ENCODE measurements around the gene MYO18B. TPM values are rescaled to one million over a fixed set of nuclear protein-coding genes. Genes with fewer than 3 reads are reported as not detected.

Gene MYO18B
- total RNA-seq, 1 donor from 2014 or later, result not detected

DNA sequence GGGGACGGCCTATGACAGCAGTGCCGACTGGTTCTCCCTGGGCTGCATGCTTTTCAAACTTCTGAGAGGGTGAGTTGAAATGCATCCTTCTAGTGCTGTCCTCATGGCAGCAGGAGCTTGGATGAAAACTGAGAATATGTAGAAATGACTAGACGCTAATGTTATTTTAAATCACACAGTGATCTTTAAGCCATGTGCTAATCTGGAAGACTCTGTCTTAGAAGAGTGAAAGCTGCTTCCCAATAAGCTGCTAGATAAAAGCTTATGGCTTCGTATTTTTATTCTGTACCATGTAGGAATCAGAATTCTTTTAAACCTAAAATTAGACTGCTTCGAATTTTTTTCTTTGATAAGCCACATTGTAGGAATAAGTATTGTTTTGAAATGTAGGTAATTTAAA lies 46.8 kb upstream of the MYO18B start:
- peaks cover 12% of the 10 kb centered on the region for H3K4me1 Mint-ChIP-seq
- peak overlapping the region; percentile 40 for H3K27ac Mint-ChIP-seq (ENCODE audit: unreplicated experiment)
- H3K36me3 Mint-ChIP-seq (ENCODE audit: low read depth), result peaks cover 4% of the 10 kb centered on the region
- TF ChIP-seq, protein P1, sequence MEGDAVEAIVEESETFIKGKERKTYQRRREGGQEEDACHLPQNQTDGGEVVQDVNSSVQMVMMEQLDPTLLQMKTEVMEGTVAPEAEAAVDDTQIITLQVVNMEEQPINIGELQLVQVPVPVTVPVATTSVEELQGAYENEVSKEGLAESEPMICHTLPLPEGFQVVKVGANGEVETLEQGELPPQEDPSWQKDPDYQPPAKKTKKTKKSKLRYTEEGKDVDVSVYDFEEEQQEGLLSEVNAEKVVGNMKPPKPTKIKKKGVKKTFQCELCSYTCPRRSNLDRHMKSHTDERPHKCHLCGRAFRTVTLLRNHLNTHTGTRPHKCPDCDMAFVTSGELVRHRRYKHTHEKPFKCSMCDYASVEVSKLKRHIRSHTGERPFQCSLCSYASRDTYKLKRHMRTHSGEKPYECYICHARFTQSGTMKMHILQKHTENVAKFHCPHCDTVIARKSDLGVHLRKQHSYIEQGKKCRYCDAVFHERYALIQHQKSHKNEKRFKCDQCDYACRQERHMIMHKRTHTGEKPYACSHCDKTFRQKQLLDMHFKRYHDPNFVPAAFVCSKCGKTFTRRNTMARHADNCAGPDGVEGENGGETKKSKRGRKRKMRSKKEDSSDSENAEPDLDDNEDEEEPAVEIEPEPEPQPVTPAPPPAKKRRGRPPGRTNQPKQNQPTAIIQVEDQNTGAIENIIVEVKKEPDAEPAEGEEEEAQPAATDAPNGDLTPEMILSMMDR (conservative IDR thresholded peaks at IDR 0.05), result no peak
- no peak for DNase-seq (ENCODE audit: low read depth, low spot score)
- H3K27me3 Mint-ChIP-seq (ENCODE audit: low read depth), result no peaks in the 10 kb centered on the region
- H3K4me3 Mint-ChIP-seq, result no peak overlapping the region
- H3K9me3 Mint-ChIP-seq, result no peaks in the 10 kb centered on the region

DNA sequence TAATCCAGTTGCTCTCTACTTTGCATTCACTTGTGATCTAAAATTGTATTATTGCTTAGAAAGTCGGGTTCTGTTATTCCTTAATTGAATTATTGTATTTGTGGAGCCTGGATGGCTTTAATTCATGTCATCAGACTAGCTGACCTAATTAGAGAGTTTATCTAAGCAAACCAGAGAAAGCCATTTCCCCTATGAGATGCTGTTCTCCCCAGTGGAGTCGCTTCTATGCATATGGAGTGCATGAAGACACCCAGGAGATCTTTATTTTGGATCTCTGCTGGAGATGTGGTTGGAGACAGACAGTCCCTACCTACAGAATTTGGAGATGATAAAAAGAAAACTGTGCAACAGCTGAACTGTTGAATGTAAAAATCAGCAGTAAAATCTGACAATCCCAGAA lies 45.2 kb upstream of the MYO18B start:
- TF ChIP-seq, protein P1 (conservative IDR thresholded peaks at IDR 0.05), result no peak
- peaks cover 14% of the 10 kb centered on the region for H3K4me1 Mint-ChIP-seq
- H3K9me3 Mint-ChIP-seq, result no peaks in the 10 kb centered on the region
- peaks cover 2% of the 10 kb centered on the region for H3K36me3 Mint-ChIP-seq (ENCODE audit: low read depth)
- no peak overlapping the region for H3K4me3 Mint-ChIP-seq
- no peaks in the 10 kb centered on the region for H3K27me3 Mint-ChIP-seq (ENCODE audit: low read depth)
- DNase-seq (ENCODE audit: low read depth, low spot score), result no peak
- H3K27ac Mint-ChIP-seq (ENCODE audit: unreplicated experiment), result no peak overlapping the region

DNA sequence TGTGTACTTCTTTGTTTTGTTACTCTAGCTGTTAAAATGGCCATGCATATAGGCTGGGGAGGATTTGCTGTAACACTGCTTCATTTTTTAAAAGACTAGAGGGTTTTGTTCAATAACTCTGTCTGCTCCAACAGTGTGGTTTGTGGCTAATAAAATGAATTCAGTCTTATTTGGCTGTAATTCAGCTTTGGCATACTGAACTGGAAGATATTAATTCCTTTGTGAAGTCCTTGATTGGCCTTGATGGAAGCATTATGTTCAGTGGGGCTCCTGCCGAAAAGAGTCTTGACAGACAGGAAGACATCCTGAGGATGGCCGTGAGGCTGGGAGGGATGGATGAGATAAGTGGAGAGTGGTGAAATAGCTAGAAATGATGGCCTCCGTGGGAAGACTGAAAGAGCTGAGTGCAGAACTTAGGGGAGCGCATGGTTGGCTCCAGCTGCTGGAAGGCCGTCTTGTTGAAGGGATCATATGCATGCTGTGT lies 44.8 kb upstream of the MYO18B start:
- Mint-ChIP-seq H3K4me1 (peaks cover 14% of the 10 kb centered on the region), H3K27ac (ENCODE audit: unreplicated experiment) (no peak overlapping the region), H3K36me3 (ENCODE audit: low read depth) (peaks cover 2% of the 10 kb centered on the region), H3K4me3 (no peak overlapping the region), H3K27me3 (ENCODE audit: low read depth) (no peaks in the 10 kb centered on the region), H3K9me3 (no peaks in the 10 kb centered on the region)
- DNase-seq (ENCODE audit: low read depth, low spot score), result no peak
- TF ChIP-seq, protein P1 (conservative IDR thresholded peaks at IDR 0.05), result no peak

DNA sequence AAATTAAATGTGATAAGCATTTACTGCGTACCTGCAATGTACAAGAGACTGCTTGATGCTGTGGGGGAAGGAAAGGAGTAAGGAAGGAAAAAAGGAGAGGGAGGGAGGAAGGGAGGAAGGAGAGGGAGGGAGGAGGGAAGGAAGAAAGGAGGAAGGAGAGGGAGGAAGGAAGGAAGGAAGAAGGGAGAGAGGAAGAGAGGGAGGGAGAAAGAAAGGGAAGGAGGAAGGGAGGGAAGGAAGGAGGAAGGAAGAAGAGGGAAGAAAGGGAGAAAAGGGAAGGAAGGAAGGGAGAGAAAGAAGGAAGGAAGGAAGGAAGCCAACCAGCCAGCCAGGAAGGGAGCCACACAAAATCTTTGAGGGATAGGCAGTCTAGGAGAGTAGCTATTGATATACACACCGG lies 44.0 kb upstream of the MYO18B start:
- DNase-seq (ENCODE audit: low read depth, low spot score), result no peak
- Mint-ChIP-seq H3K9me3 (no peaks in the 10 kb centered on the region), H3K27me3 (ENCODE audit: low read depth) (no peaks in the 10 kb centered on the region), H3K27ac (ENCODE audit: unreplicated experiment) (no peak overlapping the region), H3K4me1 (peaks cover 14% of the 10 kb centered on the region), H3K4me3 (no peak overlapping the region), H3K36me3 (ENCODE audit: low read depth) (peaks cover 2% of the 10 kb centered on the region)
- TF ChIP-seq, protein P1 (conservative IDR thresholded peaks at IDR 0.05), result no peak

DNA sequence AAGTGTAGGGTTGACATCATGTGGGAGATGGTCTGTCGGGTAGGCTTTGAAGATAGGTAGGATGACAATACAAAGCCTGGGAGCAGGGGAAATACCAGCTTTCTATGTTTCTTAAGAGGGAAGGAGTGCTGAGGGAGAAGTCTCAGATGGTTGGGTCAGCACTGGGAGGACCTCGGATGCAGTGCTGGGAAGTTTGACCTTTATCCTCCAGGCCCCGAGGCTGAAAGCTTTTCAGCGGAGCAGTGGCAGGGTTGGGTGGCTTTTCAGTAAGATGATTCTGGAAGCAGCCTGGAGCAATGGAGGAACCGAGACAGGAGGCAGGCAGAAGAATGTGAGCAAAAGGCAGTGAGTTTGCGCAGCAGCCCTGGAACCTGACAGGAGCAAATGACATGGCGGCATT lies 43.5 kb upstream of the MYO18B start:
- H3K4me1 Mint-ChIP-seq, result peaks cover 14% of the 10 kb centered on the region
- H3K36me3 Mint-ChIP-seq (ENCODE audit: low read depth), result peaks cover 2% of the 10 kb centered on the region
- peak overlapping the region; percentile 87 for H3K27ac Mint-ChIP-seq (ENCODE audit: unreplicated experiment)
- no peaks in the 10 kb centered on the region for H3K27me3 Mint-ChIP-seq (ENCODE audit: low read depth)
- DNase-seq (ENCODE audit: low read depth, low spot score), result no peak
- H3K4me3 Mint-ChIP-seq, result no peak overlapping the region
- no peaks in the 10 kb centered on the region for H3K9me3 Mint-ChIP-seq
- TF ChIP-seq, protein P1 (conservative IDR thresholded peaks at IDR 0.05), result no peak

DNA sequence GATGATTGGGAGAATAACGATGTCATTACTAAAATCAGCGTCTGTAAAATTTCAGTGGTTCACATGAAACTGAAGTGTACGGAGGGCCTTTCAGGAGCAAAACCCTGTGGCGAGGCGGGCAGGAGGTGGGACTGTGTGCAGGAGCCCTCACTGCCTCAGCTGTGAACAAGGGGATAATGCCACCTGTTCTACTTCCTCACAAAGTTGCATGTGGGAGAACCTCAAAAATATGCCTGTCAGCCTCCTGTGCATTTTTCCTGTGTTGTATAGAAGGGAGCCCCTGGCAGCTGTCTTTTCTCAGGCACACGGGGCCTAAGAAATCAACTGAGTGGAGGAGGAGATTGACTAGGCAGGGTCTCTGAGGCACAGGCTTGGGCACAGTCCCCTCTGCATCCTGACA lies 43.0 kb upstream of the MYO18B start:
- H3K36me3 Mint-ChIP-seq (ENCODE audit: low read depth), result peaks cover 2% of the 10 kb centered on the region
- peak overlapping the region; percentile 87 for H3K27ac Mint-ChIP-seq (ENCODE audit: unreplicated experiment)
- TF ChIP-seq, protein P1 (conservative IDR thresholded peaks at IDR 0.05), result no peak
- H3K4me1 Mint-ChIP-seq, result peaks cover 14% of the 10 kb centered on the region
- no peak for DNase-seq (ENCODE audit: low read depth, low spot score)
- no peaks in the 10 kb centered on the region for H3K9me3 Mint-ChIP-seq
- no peak overlapping the region for H3K4me3 Mint-ChIP-seq
- no peaks in the 10 kb centered on the region for H3K27me3 Mint-ChIP-seq (ENCODE audit: low read depth)
